Neural cell (in vitro differentiated cells): ENCODE measurements around the gene TPSAB1.
"Not testable (repeated sequence)": the region's sequence is repeated elsewhere in the genome, so short reads cannot be mapped to it uniquely, and the experiment has no call there.

ENCODE experiments used
- EP300 ChIP-seq: fragments of 450-650 bp; conservative IDR thresholded peaks from 2 replicates; pipeline ENCODE4 v1.6.1; 2014; ENCODE audit warnings: antibody characterized with exemption, mild to moderate bottlenecking, moderate library complexity; ENCODE audit not compliant: poor library complexity, severe bottlenecking
- EZH2 ChIP-seq: fragments of 200-600, 300-800 bp; shearing (Covaris generic), sonication (generic); IDR thresholded peaks from 2 replicates; pipeline ENCODE4 v1.6.1; 2014; ENCODE audit warnings: antibody characterized with exemption, low read length, borderline replicate concordance, mild to moderate bottlenecking; ENCODE audit not compliant: insufficient read depth, poor library complexity, severe bottlenecking
- RAD21 ChIP-seq: fragments of 450-650 bp; conservative IDR thresholded peaks from 2 replicates; pipeline ENCODE4 v1.6.1; 2014; ENCODE audit warnings: antibody characterized with exemption, mild to moderate bottlenecking, moderate library complexity
- TF ChIP-seq, protein P1 (sequence below): fragments of 450-650 bp; IDR thresholded peaks from 2 replicates; pipeline ENCODE4 v1.5.1; 2014; ENCODE audit warnings: antibody characterized with exemption, mild to moderate bottlenecking, moderate library complexity; ENCODE audit not compliant: poor library complexity, severe bottlenecking
- TF ChIP-seq, protein P2 (sequence below): IDR thresholded peaks from 2 replicates; pipeline ENCODE4 v1.6.1; 2012; ENCODE audit warnings: borderline replicate concordance

GRCh38 chr16:1190789-1191188 is 49.7 kb upstream of the TPSAB1 start:
- not testable (repeated sequence) for TF ChIP-seq EP300, EZH2, RAD21
- TF ChIP-seq, protein P1, sequence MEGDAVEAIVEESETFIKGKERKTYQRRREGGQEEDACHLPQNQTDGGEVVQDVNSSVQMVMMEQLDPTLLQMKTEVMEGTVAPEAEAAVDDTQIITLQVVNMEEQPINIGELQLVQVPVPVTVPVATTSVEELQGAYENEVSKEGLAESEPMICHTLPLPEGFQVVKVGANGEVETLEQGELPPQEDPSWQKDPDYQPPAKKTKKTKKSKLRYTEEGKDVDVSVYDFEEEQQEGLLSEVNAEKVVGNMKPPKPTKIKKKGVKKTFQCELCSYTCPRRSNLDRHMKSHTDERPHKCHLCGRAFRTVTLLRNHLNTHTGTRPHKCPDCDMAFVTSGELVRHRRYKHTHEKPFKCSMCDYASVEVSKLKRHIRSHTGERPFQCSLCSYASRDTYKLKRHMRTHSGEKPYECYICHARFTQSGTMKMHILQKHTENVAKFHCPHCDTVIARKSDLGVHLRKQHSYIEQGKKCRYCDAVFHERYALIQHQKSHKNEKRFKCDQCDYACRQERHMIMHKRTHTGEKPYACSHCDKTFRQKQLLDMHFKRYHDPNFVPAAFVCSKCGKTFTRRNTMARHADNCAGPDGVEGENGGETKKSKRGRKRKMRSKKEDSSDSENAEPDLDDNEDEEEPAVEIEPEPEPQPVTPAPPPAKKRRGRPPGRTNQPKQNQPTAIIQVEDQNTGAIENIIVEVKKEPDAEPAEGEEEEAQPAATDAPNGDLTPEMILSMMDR = not testable (repeated sequence)
- TF ChIP-seq, protein P2, sequence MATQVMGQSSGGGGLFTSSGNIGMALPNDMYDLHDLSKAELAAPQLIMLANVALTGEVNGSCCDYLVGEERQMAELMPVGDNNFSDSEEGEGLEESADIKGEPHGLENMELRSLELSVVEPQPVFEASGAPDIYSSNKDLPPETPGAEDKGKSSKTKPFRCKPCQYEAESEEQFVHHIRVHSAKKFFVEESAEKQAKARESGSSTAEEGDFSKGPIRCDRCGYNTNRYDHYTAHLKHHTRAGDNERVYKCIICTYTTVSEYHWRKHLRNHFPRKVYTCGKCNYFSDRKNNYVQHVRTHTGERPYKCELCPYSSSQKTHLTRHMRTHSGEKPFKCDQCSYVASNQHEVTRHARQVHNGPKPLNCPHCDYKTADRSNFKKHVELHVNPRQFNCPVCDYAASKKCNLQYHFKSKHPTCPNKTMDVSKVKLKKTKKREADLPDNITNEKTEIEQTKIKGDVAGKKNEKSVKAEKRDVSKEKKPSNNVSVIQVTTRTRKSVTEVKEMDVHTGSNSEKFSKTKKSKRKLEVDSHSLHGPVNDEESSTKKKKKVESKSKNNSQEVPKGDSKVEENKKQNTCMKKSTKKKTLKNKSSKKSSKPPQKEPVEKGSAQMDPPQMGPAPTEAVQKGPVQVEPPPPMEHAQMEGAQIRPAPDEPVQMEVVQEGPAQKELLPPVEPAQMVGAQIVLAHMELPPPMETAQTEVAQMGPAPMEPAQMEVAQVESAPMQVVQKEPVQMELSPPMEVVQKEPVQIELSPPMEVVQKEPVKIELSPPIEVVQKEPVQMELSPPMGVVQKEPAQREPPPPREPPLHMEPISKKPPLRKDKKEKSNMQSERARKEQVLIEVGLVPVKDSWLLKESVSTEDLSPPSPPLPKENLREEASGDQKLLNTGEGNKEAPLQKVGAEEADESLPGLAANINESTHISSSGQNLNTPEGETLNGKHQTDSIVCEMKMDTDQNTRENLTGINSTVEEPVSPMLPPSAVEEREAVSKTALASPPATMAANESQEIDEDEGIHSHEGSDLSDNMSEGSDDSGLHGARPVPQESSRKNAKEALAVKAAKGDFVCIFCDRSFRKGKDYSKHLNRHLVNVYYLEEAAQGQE = not testable (repeated sequence)
